ENCODE measurements around the gene VAC14. TPM values are rescaled to one million over a fixed set of nuclear protein-coding genes. Genes with fewer than 3 reads are reported as not detected.

The VAC14 gene
- polyA plus RNA-seq, 1 of the 3 experiments (the other 2 are of a cell fraction) = 33.2 TPM

- TF ChIP-seq REST (IDR thresholded peaks at IDR 0.05; ENCODE audit: low read depth, low read length) = no peak
- no peak for TF ChIP-seq MEF2A (IDR thresholded peaks at IDR 0.05; ENCODE audit: borderline replicate concordance, low read depth)
- peak; percentile 22; the same call in 1 of the 2 replicates for TF ChIP-seq NRF1 (IDR thresholded peaks at IDR 0.05; ENCODE audit: low read depth, low read length)
- no peak for TF ChIP-seq ELF1 (IDR thresholded peaks at IDR 0.05)
These were observed 146.9 kb downstream of the VAC14 start (continued) for GRCh38 chr16:70653809-70654771.

DNA sequence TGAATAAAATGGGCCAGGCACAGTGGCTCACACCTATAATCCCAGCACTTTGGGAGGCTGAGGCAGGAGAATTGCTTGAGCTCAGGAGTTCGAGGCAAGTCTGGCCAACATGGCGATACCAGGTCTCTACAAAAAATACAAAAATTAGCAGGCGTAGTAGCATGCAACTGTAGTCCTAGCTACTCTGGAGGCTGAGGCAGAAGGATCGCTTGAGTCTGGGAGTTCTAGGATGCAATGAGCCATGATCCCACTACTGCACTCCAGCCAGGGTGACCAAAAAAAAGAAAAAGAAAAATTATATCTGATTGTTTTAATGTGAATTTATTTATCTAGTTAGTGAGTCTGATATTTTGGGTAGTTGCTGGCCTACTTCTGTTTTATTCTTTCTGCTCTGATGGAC lies 147.6 kb downstream of the VAC14 start:
- H2AFZ ChIP-seq (ENCODE audit: low read depth) = no peak overlapping the region
- no peak overlapping the region for H3K9ac ChIP-seq
- H3K27ac ChIP-seq (ENCODE audit: low read depth in 2 of 2, low read length in 1 of 2) = no peak overlapping the region
- DNase-seq = no peak
- H3K4me1 ChIP-seq (ENCODE audit: control insufficient read depth in 1 of 2, insufficient read depth in 2 of 2, low read depth in 1 of 2, low read length in 1 of 2) = peaks cover 0 to 7% of the 10 kb centered on the region in 2 experiments; a peak in 1 of 4 replicates
- H3K4me3 ChIP-seq (ENCODE audit: low read depth in 2 of 2, low read length in 1 of 2) = peak overlapping the region in 1 of 2 experiments; percentile 14; a peak in 1 of 4 replicates
- H3K4me2 ChIP-seq = no peak overlapping the region
- no peaks in the 10 kb centered on the region for H4K20me1 ChIP-seq (ENCODE audit: insufficient read depth)
- H3K79me2 ChIP-seq (ENCODE audit: insufficient read depth) = no peaks in the 10 kb centered on the region
- ChIA-PET CTCF (interaction anchor here (0.7 to 6.5 kb wide), 45 partner anchors 14 to 385 kb away, joined by 3 to 57 read pairs (median 4); partner anchors contain the start of gene DDX19B), POLR2A (interaction anchor here (0.7 to 1.0 kb wide), 5 partner anchors 25 to 272 kb away, joined by 3 to 5 read pairs (median 4); no protein-coding TSS in a partner anchor)
- H3K9me3 ChIP-seq = no peaks in the 10 kb centered on the region
- WGBS (ENCODE audit: low lambda C conversion rate) = 86% methylated on average over 4 of the region's 4 CpGs
- no peaks in the 10 kb centered on the region for H3K9me2 ChIP-seq
- H3F3A ChIP-seq (replicated peaks; ENCODE audit: insufficient read depth) = no peaks in the 10 kb centered on the region
- TF ChIP-seq EP300 (IDR thresholded peaks at IDR 0.05; ENCODE audit: borderline replicate concordance in 1 of 2, low read depth in 1 of 2, low read length in 1 of 2) (no peak), NFIC (IDR thresholded peaks at IDR 0.05; ENCODE audit: borderline replicate concordance) (no peak), TCF12 (IDR thresholded peaks at IDR 0.05) (no peak), FOXM1 (IDR thresholded peaks at IDR 0.05; ENCODE audit: low read depth) (no peak), MXI1 (IDR thresholded peaks at IDR 0.05; ENCODE audit: low read depth, low read length) (no peak), GABPA (IDR thresholded peaks at IDR 0.05; ENCODE audit: low read depth) (no peak), EZH2phosphoT487 (IDR thresholded peaks at IDR 0.05; ENCODE audit: borderline replicate concordance, low read depth) (no peak)
- TF ChIP-seq, protein P1, sequence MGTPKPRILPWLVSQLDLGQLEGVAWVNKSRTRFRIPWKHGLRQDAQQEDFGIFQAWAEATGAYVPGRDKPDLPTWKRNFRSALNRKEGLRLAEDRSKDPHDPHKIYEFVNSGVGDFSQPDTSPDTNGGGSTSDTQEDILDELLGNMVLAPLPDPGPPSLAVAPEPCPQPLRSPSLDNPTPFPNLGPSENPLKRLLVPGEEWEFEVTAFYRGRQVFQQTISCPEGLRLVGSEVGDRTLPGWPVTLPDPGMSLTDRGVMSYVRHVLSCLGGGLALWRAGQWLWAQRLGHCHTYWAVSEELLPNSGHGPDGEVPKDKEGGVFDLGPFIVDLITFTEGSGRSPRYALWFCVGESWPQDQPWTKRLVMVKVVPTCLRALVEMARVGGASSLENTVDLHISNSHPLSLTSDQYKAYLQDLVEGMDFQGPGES (IDR thresholded peaks at IDR 0.05; ENCODE audit: low read depth, low read length) = no peak
- TF ChIP-seq, protein P2, sequence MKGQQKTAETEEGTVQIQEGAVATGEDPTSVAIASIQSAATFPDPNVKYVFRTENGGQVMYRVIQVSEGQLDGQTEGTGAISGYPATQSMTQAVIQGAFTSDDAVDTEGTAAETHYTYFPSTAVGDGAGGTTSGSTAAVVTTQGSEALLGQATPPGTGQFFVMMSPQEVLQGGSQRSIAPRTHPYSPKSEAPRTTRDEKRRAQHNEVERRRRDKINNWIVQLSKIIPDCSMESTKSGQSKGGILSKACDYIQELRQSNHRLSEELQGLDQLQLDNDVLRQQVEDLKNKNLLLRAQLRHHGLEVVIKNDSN (IDR thresholded peaks at IDR 0.05; ENCODE audit: borderline replicate concordance, low read depth) = no peak
- H3K36me3 ChIP-seq (replicated peaks in 1 of 2; ENCODE audit: control insufficient read depth in 1 of 2, insufficient read depth in 2 of 2, low read length in 1 of 2) = no peaks in the 10 kb centered on the region
- H3K27me3 ChIP-seq (ENCODE audit: insufficient read depth) = no peaks in the 10 kb centered on the region

Measured in SK-N-SH (cell line).